Activated CD4-positive, alpha-beta T cell treated with anti-CD3 and anti-CD28 coated beads for 36 hours (primary cell): ENCODE results near the gene KRTAP5-4. TPM values are rescaled to one million over a fixed set of nuclear protein-coding genes. Genes with fewer than 3 reads are reported as not detected.
A peak's percentile ranks its signal among the peaks of the same experiment; 100 is the strongest.
"Not testable (repeated sequence)": the region's sequence is repeated elsewhere in the genome, so short reads cannot be mapped to it uniquely, and the experiment has no call there.

Experiments
- ATAC-seq: fragments of 200-7000 bp; cut with Tn5 transposase; one replicate; pipeline ENCODE4 v1.10.0; 2021; ENCODE audit warnings: mild to moderate bottlenecking, moderate library complexity
- CTCF ChIA-PET: fragments of 350-600 bp; sonication (Branson Sonifier 250); formaldehyde crosslinking; loops from one replicate; lab custom pipeline; 2021; ENCODE audit warnings: antibody characterized with exemption; lab: Charles Lee
- POLR2A ChIA-PET: fragments of 350-600 bp; sonication (Branson Sonifier 250); formaldehyde crosslinking; loops from one replicate; lab custom pipeline; 2021; ENCODE audit warnings: antibody characterized with exemption, inconsistent platforms; lab: Charles Lee
- DNase-seq: peaks from one replicate; pipeline ENCODE4 v3.0.0-alpha.2; 2020
- H3K27ac Mint-ChIP-seq: one replicate; pipeline ENCODE4 v1.8.0; 2021; ENCODE audit warnings: mixed read lengths
- H3K27me3 Mint-ChIP-seq: one replicate; pipeline ENCODE4 v1.8.0; 2021; ENCODE audit warnings: mixed read lengths
- H3K36me3 Mint-ChIP-seq: one replicate; pipeline ENCODE4 v1.8.0; 2021; ENCODE audit warnings: low read depth, mixed read lengths
- H3K4me1 Mint-ChIP-seq: one replicate; pipeline ENCODE4 v1.8.0; 2021; ENCODE audit warnings: mixed read lengths
- H3K4me3 Mint-ChIP-seq: one replicate; pipeline ENCODE4 v1.8.0; 2021; ENCODE audit warnings: mild to moderate bottlenecking, moderate library complexity, mixed read lengths
- H3K9me3 Mint-ChIP-seq: one replicate; pipeline ENCODE4 v1.8.0; 2021; ENCODE audit warnings: low read depth, mixed read lengths
- intact Hi-C, 2 experiments: fragments of 100-400 bp; cut with DNase I in 1 of 2; cut with micrococcal nuclease in 1 of 2; formaldehyde crosslinking; loops; one replicate each; pipeline versions ENCODE4 v1.14.2 to v1.15.1; 2022 to 2024; cut with DNase I, micrococcal nuclease
- total RNA-seq, 2 experiments: library from RNA; stranded (reverse); gene quantifications; one replicate each; pipeline ENCODE4 v1.2.3, GENCODE V29; 2021

The KRTAP5-4 gene
- total RNA-seq, 2 experiments from 2014 or later, result not detected

DNA sequence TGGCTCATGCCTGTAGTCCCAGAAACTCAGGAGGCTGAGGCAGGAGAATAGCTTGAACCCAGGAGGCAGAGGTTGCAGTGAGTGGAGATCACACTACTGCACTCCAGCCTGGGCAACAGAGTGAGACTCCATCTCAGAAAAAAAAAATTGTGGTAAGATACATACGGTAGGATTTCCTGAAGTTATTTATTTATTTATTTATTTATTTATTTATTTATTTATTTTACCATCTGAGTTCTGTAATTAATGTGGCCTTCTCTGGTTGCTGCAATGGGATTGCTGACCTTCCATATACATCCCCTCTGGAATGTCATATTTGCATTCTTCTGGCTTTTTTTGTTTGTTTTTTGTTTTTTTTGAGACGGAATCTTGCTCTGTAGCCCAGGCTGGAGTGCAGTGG is 39.0 kb downstream of the KRTAP5-4 start:
- ATAC-seq, H3K27ac Mint-ChIP-seq, H3K4me1 Mint-ChIP-seq, CTCF ChIA-PET, H3K27me3 Mint-ChIP-seq, H3K4me3 Mint-ChIP-seq, POLR2A ChIA-PET, intact Hi-C loops, DNase-seq, H3K36me3 Mint-ChIP-seq, H3K9me3 Mint-ChIP-seq: not testable (repeated sequence)

GRCh38 chr11:1581976-1582375 is 40.0 kb downstream of the KRTAP5-4 start:
- ATAC-seq (no peak), DNase-seq (no peak)
- Mint-ChIP-seq H3K27ac (no peak overlapping the region), H3K4me3 (no peak overlapping the region), H3K4me1 (peaks cover 3% of the 10 kb centered on the region), H3K27me3 (peaks cover 2% of the 10 kb centered on the region), H3K9me3 (peaks cover 6% of the 10 kb centered on the region), H3K36me3 (no peaks in the 10 kb centered on the region)
- intact Hi-C loops, result no loop called here
- CTCF ChIA-PET, result interaction anchor here (0.8 kb wide), 3 partner anchors 12 to 138 kb away, joined by 3 read pairs; no protein-coding TSS in a partner anchor
- POLR2A ChIA-PET, result no interaction called here

GRCh38 chr11:1576825-1577224 is 45.1 kb downstream of the KRTAP5-4 start:
- Mint-ChIP-seq H3K27me3 (peaks cover 2% of the 10 kb centered on the region), H3K9me3 (peaks cover 6% of the 10 kb centered on the region), H3K36me3 (no peaks in the 10 kb centered on the region), H3K4me3 (no peak overlapping the region), H3K4me1 (peaks cover 5% of the 10 kb centered on the region), H3K27ac (no peak overlapping the region)
- DNase-seq (no peak), ATAC-seq (no peak)
- ChIA-PET POLR2A (no interaction called here), CTCF (interaction anchor here (0.9 to 3.2 kb wide), 3 partner anchors 13 to 30 kb away, joined by 3 to 31 read pairs (median 5); no protein-coding TSS in a partner anchor)
- intact Hi-C loops, result loop anchor here in 1 of 2 experiments (10.0 kb wide), 1 partner anchor 312 kb away; no protein-coding TSS in a partner anchor

- H3K36me3 Mint-ChIP-seq, POLR2A ChIA-PET, H3K4me1 Mint-ChIP-seq, H3K27me3 Mint-ChIP-seq, H3K4me3 Mint-ChIP-seq, DNase-seq, ATAC-seq, H3K27ac Mint-ChIP-seq, H3K9me3 Mint-ChIP-seq: not testable (repeated sequence)
- CTCF ChIA-PET, result interaction anchor here (1.0 to 3.9 kb wide), 10 partner anchors 14 to 64 kb away, joined by 3 to 46 read pairs (median 4); no protein-coding TSS in a partner anchor
- intact Hi-C loops, result loop anchor here in 1 of 2 experiments (2.0 to 10.0 kb wide), 2 partner anchors 311 to 373 kb away; no protein-coding TSS in a partner anchor
These were observed 46.2 kb downstream of the KRTAP5-4 start for GRCh38 chr11:1575756-1576155.

GRCh38 chr11:1574933-1575242 is 47.0 kb downstream of the KRTAP5-4 start:
- ATAC-seq (no peak), DNase-seq (no peak)
- ChIA-PET POLR2A (no interaction called here), CTCF (interaction anchor here (0.5 to 3.9 kb wide), 37 partner anchors 10 to 350 kb away, joined by 3 to 46 read pairs (median 4); partner anchors contain the start of genes BRSK2, KRTAP5-1 and KRTAP5-2)
- H3K27me3 Mint-ChIP-seq, result peaks cover 2% of the 10 kb centered on the region
- no peak overlapping the region for H3K27ac Mint-ChIP-seq
- intact Hi-C loops, result loop anchor here (1.0 to 10.0 kb wide), 13 partner anchors 28 to 648 kb away; partner anchors contain the start of genes AP2A2 (in 1 of the 2) and LSP1 (in 1 of the 2)
- H3K9me3 Mint-ChIP-seq, result peaks cover 6% of the 10 kb centered on the region
- H3K4me3 Mint-ChIP-seq, result no peak overlapping the region
- no peaks in the 10 kb centered on the region for H3K36me3 Mint-ChIP-seq
- H3K4me1 Mint-ChIP-seq, result peaks cover 9% of the 10 kb centered on the region

- POLR2A ChIA-PET, result no interaction called here
These were observed 47.6 kb downstream of the KRTAP5-4 start for GRCh38 chr11:1574238-1574932.

GRCh38 chr11:1573903-1574237 is 48.1 kb downstream of the KRTAP5-4 start:
- ChIA-PET CTCF (interaction anchor here (0.6 to 3.9 kb wide), 8 partner anchors 9 to 311 kb away, joined by 3 to 46 read pairs (median 5); no protein-coding TSS in a partner anchor), POLR2A (no interaction called here)
- no peak overlapping the region for H3K27ac Mint-ChIP-seq
- peaks cover 9% of the 10 kb centered on the region for H3K4me1 Mint-ChIP-seq
- H3K36me3 Mint-ChIP-seq, result no peaks in the 10 kb centered on the region
- no peak for ATAC-seq
- H3K27me3 Mint-ChIP-seq, result peaks cover 2% of the 10 kb centered on the region
- no peak for DNase-seq
- H3K4me3 Mint-ChIP-seq, result peak overlapping the region; percentile 51
- H3K9me3 Mint-ChIP-seq, result peaks cover 6% of the 10 kb centered on the region
- intact Hi-C loops, result loop anchor here (1.0 to 10.0 kb wide), 14 partner anchors 27 to 827 kb away; partner anchors contain the start of genes AP2A2 (in 1 of the 2), LSP1 (in 1 of the 2) and TALDO1 (in 1 of the 2)

More at GRCh38 chr11:1574238-1574932, 47.6 kb downstream of the KRTAP5-4 start:
- H3K4me3 Mint-ChIP-seq, result no peak overlapping the region
- CTCF ChIA-PET, result interaction anchor here (0.6 to 3.9 kb wide), 37 partner anchors 9 to 349 kb away, joined by 3 to 46 read pairs (median 4); partner anchors contain the start of genes BRSK2, KRTAP5-1 and KRTAP5-2
- no peaks in the 10 kb centered on the region for H3K36me3 Mint-ChIP-seq
- ATAC-seq (peak; percentile 57), DNase-seq (peak; percentile 74)
- intact Hi-C loops, result loop anchor here (1.0 to 10.0 kb wide), 13 partner anchors 27 to 647 kb away; partner anchors contain the start of genes AP2A2 (in 1 of the 2) and LSP1 (in 1 of the 2)
- H3K4me1 Mint-ChIP-seq, result peaks cover 9% of the 10 kb centered on the region
- H3K27ac Mint-ChIP-seq, result no peak overlapping the region
- peaks cover 2% of the 10 kb centered on the region for H3K27me3 Mint-ChIP-seq
- H3K9me3 Mint-ChIP-seq, result peaks cover 6% of the 10 kb centered on the region

GRCh38 chr11:1573077-1573902 is 48.6 kb downstream of the KRTAP5-4 start:
- intact Hi-C loops, result loop anchor here (2.0 to 10.0 kb wide), 7 partner anchors 36 to 826 kb away; partner anchors contain the start of genes AP2A2 (in 1 of the 2), LSP1 (in 1 of the 2) and TALDO1 (in 1 of the 2)
- H3K9me3 Mint-ChIP-seq, result peaks cover 3% of the 10 kb centered on the region
- ChIA-PET CTCF (interaction anchor here (0.6 to 3.9 kb wide), 7 partner anchors 8 to 61 kb away, joined by 3 to 46 read pairs (median 7); no protein-coding TSS in a partner anchor), POLR2A (no interaction called here)
- no peaks in the 10 kb centered on the region for H3K36me3 Mint-ChIP-seq
- peak; percentile 58 for DNase-seq
- peak overlapping the region; percentile 51 for H3K4me3 Mint-ChIP-seq
- peaks cover 9% of the 10 kb centered on the region for H3K4me1 Mint-ChIP-seq
- H3K27ac Mint-ChIP-seq, result no peak overlapping the region
- peak; percentile 19 for ATAC-seq
- H3K27me3 Mint-ChIP-seq, result peaks cover 2% of the 10 kb centered on the region

GRCh38 chr11:1572197-1573076 is 49.5 kb downstream of the KRTAP5-4 start, which contains the start of gene DUSP8:
TSS of gene DUSP8 (minus strand) at chr11:1572271. CDS start at chr11:1565826, 6,445 bp downstream.
- peaks cover 2% of the 10 kb centered on the region for H3K27me3 Mint-ChIP-seq
- no peaks in the 10 kb centered on the region for H3K9me3 Mint-ChIP-seq
- H3K36me3 Mint-ChIP-seq, result no peaks in the 10 kb centered on the region
- H3K27ac Mint-ChIP-seq, result no peak within 1 kb of the TSS
- H3K4me1 Mint-ChIP-seq, result peaks cover 9% of the 10 kb centered on the region
- ATAC-seq, result peak; percentile 64
- ChIA-PET POLR2A (no interaction called here), CTCF (interaction anchor here (3.9 kb wide), 1 partner anchor 26 kb away, joined by 46 read pairs; no protein-coding TSS in a partner anchor)
- H3K4me3 Mint-ChIP-seq, result peak within 1 kb of the TSS; percentile 51
- intact Hi-C loops, result loop anchor here (1.0 to 10.0 kb wide), 12 partner anchors 35 to 826 kb away; partner anchors contain the start of genes AP2A2 (in 1 of the 2), BRSK2 (in 1 of the 2), LSP1 (in 1 of the 2) and POLR2L (in 1 of the 2)
- DNase-seq, result peak; percentile 96

- H3K27me3 Mint-ChIP-seq, result peaks cover 2% of the 10 kb centered on the region
- H3K9me3 Mint-ChIP-seq, result no peaks in the 10 kb centered on the region
- peak; percentile 15 for ATAC-seq
- POLR2A ChIA-PET, result no interaction called here
- no peak overlapping the region for H3K4me3 Mint-ChIP-seq
- peaks cover 9% of the 10 kb centered on the region for H3K4me1 Mint-ChIP-seq
- no peak for DNase-seq
- H3K36me3 Mint-ChIP-seq, result no peaks in the 10 kb centered on the region
- intact Hi-C loops, result loop anchor here (1.0 to 10.0 kb wide), 12 partner anchors 34 to 825 kb away; partner anchors contain the start of genes AP2A2 (in 1 of the 2), BRSK2 (in 1 of the 2), LSP1 (in 1 of the 2) and POLR2L (in 1 of the 2)
- no peak overlapping the region for H3K27ac Mint-ChIP-seq
- CTCF ChIA-PET, result no interaction called here
These were observed 50.2 kb downstream of the KRTAP5-4 start for GRCh38 chr11:1571760-1572196.
